ENCODE results near the gene IP6K3.

The IP6K3 gene

DNA sequence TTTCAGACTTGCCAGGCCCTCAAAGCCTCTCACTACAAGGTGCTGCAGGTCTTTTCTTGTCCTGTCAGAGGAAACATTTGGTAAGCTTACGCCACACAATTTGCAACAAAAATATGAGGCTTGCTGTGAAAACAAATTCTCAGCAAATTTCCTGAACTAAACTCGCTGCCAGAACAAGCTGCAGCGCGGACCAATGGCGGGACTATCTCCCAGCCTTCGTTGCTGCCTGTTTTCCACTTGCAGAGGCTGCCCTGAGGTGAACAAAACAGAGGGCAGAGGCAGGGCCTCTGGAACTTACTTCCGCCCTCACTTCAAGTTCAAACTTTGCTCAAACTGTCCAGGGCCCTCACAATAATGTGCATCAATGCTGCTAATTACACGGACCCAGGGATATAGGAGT lies 47.6 kb downstream of the IP6K3 start:
- peak; percentile 61 for DNase-seq (ENCODE audit: low read depth)
- TF ChIP-seq, protein P1, sequence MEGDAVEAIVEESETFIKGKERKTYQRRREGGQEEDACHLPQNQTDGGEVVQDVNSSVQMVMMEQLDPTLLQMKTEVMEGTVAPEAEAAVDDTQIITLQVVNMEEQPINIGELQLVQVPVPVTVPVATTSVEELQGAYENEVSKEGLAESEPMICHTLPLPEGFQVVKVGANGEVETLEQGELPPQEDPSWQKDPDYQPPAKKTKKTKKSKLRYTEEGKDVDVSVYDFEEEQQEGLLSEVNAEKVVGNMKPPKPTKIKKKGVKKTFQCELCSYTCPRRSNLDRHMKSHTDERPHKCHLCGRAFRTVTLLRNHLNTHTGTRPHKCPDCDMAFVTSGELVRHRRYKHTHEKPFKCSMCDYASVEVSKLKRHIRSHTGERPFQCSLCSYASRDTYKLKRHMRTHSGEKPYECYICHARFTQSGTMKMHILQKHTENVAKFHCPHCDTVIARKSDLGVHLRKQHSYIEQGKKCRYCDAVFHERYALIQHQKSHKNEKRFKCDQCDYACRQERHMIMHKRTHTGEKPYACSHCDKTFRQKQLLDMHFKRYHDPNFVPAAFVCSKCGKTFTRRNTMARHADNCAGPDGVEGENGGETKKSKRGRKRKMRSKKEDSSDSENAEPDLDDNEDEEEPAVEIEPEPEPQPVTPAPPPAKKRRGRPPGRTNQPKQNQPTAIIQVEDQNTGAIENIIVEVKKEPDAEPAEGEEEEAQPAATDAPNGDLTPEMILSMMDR (IDR thresholded peaks at IDR 0.05; ENCODE audit: insufficient read depth, low read depth, low read length, missing control alignments), result no peak
- no peak overlapping the region for H3K4me3 ChIP-seq (ENCODE audit: low read length)

DNA sequence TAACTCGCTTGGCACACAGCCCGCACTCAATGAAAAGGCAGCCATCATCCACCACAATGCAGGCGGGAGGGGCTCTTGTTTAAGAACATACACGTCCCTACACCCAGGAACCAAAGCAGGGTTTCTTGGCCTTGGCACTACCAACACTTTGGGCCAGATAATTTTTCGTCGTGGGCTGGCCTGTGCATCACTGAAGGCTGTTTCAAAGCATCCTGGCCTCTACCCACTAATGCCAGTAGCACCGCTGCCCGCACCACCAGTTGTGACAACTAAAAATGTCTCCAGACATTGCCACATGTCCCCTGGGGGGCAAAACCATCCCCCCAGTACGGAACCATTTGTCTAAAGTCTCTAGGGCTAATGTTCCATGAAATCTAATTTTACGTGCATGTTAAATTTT lies 48.2 kb downstream of the IP6K3 start:
- TF ChIP-seq, protein P1 (IDR thresholded peaks at IDR 0.05; ENCODE audit: insufficient read depth, low read depth, low read length, missing control alignments), result no peak
- no peak for DNase-seq (ENCODE audit: low read depth)
- H3K4me3 ChIP-seq (ENCODE audit: low read length), result no peak overlapping the region

DNA sequence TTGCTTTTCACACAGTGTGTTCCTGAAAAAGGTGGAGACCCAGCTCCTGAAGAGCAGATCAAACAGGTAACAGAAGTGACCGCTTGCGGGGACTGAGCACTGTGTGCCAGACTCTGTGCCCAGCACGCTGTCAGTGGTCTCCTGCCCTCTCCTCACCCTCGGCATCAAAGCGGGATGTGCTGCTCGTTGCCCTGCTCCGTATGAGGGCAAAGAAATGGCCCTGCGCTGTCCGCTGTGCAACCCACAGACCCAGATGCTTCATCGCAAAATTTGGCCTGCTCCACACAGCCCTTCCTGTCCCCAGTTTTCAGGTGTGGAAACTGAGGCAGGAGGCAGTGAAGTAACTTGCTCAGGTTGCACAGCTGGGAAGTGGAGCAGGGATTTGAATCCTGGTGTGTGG lies 48.9 kb downstream of the IP6K3 start:
- no peak for DNase-seq (ENCODE audit: low read depth)
- TF ChIP-seq, protein P1 (IDR thresholded peaks at IDR 0.05; ENCODE audit: insufficient read depth, low read depth, low read length, missing control alignments), result no peak
- no peak overlapping the region for H3K4me3 ChIP-seq (ENCODE audit: low read length)

DNA sequence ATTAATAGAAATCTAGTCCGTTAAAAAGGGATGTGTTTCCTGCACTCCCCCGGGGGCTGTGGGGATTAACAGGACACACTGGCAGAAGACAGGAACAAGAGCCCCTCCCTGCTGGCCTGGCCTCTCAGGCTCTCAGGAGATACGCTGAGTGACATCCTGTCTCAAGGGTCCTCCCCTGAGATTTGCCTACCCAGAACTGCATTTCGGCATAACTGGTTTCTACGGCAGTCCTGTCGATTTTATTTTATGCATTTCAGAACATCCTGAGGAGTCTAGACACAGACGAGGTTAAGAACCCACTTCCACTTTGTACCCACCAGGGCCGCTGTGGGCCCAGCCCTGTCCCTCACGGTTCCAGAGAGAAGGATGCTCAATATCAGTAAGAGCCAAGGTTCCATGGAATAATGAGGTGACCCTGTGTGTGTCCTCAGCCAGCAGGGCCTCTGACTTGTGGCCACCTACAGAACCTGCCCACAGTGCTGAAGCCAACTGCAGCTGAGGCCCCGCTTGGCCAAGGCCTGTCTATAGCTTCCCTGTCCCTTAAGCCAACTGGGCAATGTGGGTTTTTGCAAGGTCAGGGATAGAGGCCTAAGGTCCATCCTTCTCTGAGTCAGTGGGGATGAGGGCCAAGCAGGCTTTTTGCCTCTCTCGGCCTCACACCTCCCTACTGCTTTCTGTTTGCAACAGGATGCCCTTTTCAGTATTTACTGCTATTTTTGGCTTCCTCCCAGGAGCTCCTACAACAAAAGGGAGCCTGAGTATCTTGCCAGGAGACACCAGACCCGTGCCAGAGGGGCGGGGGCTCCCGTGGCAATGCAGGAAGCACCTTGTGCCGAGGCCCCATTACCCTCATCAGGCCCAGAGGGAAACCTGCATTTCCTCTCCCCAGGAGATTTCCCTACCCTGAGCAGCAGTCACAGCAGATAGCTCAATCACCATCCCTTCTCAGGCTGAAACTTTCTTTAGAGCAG lies 49.9 kb downstream of the IP6K3 start:
- TF ChIP-seq, protein P1 (IDR thresholded peaks at IDR 0.05; ENCODE audit: insufficient read depth, low read depth, low read length, missing control alignments), result no peak
- no peak for DNase-seq (ENCODE audit: low read depth)
- H3K4me3 ChIP-seq (ENCODE audit: low read length), result no peak overlapping the region

DNA sequence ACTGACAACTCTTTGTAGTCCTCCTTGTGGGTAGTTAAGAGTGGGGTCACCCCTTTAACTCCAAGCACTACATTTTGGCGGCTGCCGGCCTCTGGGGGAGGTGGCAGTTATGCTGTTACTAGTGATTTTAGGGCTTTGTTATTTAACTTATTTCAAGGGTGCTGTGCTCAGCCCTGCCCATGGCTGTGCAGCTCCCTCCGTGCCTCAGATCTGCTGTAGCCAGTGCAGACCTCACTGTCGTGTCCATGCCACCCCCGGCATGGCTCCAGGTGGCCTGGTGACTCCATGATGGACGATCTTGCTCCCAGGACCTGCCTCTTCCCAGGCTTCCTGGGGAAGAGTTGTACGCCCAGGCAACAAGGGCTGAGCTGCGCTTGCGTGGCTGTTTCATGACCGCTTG lies 50.6 kb downstream of the IP6K3 start:
- no peak overlapping the region for H3K4me3 ChIP-seq (ENCODE audit: low read length)
- TF ChIP-seq, protein P1 (IDR thresholded peaks at IDR 0.05; ENCODE audit: insufficient read depth, low read depth, low read length, missing control alignments), result no peak
- no peak for DNase-seq (ENCODE audit: low read depth)

DNA sequence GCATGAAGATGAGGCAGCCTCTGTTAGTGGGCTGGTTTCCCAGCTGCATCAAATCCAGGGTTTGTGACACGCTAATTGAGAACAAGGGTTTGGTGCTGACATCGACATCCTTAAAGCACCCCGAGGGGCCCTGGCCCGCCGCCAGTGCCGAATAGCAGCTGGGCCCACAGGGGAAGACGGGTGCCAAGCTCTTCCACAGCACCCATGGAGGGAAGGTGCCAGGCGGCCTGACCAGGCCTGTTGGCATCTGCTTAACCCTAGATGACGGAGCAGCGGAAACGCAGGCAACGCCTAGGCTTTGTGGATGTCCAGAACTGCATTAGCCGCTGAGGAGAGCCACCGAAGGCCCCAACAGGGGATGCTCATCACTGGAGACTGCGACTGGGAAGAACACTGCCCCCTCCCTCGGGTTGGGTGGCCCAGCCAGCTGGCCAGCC lies 51.2 kb downstream of the IP6K3 start:
- DNase-seq (ENCODE audit: low read depth), result peak; percentile 54
- no peak overlapping the region for H3K4me3 ChIP-seq (ENCODE audit: low read length)
- TF ChIP-seq, protein P1 (IDR thresholded peaks at IDR 0.05; ENCODE audit: insufficient read depth, low read depth, low read length, missing control alignments), result no peak
